HFFc6 (cell line): ENCODE results near the gene KIAA1549. TPM values are rescaled to one million over a fixed set of nuclear protein-coding genes. Genes with fewer than 3 reads are reported as not detected.

Experiments used
- DNase-seq: peaks from one replicate; pipeline ENCODE4 v3.0.0-alpha.2; 2018
- H3K27ac Mint-ChIP-seq: 2 replicates; pipeline ENCODE4 v1.8.0; 2020; ENCODE audit warnings: mild to moderate bottlenecking, mixed read lengths
- H3K27me3 Mint-ChIP-seq: 2 replicates; pipeline ENCODE4 v1.8.0; 2021; ENCODE audit warnings: mild to moderate bottlenecking, moderate library complexity, mixed read lengths; ENCODE audit not compliant: insufficient read depth
- H3K36me3 Mint-ChIP-seq: 2 replicates; pipeline ENCODE4 v1.8.0; 2021; ENCODE audit warnings: low read depth, mixed read lengths
- H3K4me1 Mint-ChIP-seq: 2 replicates; pipeline ENCODE4 v1.8.0; 2020; ENCODE audit warnings: low read depth, mixed read lengths
- H3K4me3 Mint-ChIP-seq: 2 replicates; pipeline ENCODE4 v1.8.0; 2020; ENCODE audit warnings: mild to moderate bottlenecking, moderate library complexity, mixed read lengths
- H3K9me3 Mint-ChIP-seq: 2 replicates; pipeline ENCODE4 v1.8.0; 2020; ENCODE audit warnings: mild to moderate bottlenecking, mixed read lengths
- CTCF ChIP-seq: fragments of 200-600 bp; sonication (generic); IDR thresholded peaks from 2 replicates; pipeline ENCODE4 v1.5.0; 2021; ENCODE audit warnings: antibody characterized with exemption, mild to moderate bottlenecking
- total RNA-seq, 6 experiments: library from RNA; stranded (reverse); fragmentation: NEBNext Ultra II Directional; extraction: Animal tissue kit (Norgen Biotek cat#: 25700); gene quantifications; 2 replicates in 1 of 6; 3 replicates in 5 of 6; pipeline ENCODE4 v1.2.3, GENCODE V29; 2021

KIAA1549 gene
- total RNA-seq, 6 experiments from 2014 or later: 7.0 to 13.3 (median 7.9) TPM

- TF ChIP-seq CTCF: no peak
- no peak overlapping the region for H3K4me3 Mint-ChIP-seq
- H3K9me3 Mint-ChIP-seq: no peaks in the 10 kb centered on the region
- DNase-seq: no peak
- H3K4me1 Mint-ChIP-seq: no peaks in the 10 kb centered on the region
- no peak overlapping the region for H3K27ac Mint-ChIP-seq
- H3K36me3 Mint-ChIP-seq: peaks cover 16% of the 10 kb centered on the region
- H3K27me3 Mint-ChIP-seq: no peaks in the 10 kb centered on the region
Observed at GRCh38 chr7:138845711-138846110, 135.5 kb downstream of the KIAA1549 start.

GRCh38 chr7:138843632-138844580, 137.3 kb downstream of the KIAA1549 start:
- no peaks in the 10 kb centered on the region for H3K4me1 Mint-ChIP-seq
- DNase-seq: no peak
- H3K27ac Mint-ChIP-seq: no peak overlapping the region
- no peak overlapping the region for H3K4me3 Mint-ChIP-seq
- no peaks in the 10 kb centered on the region for H3K27me3 Mint-ChIP-seq
- TF ChIP-seq CTCF: no peak
- no peaks in the 10 kb centered on the region for H3K9me3 Mint-ChIP-seq
- no peaks in the 10 kb centered on the region; the same call in 1 of the 2 replicates for H3K36me3 Mint-ChIP-seq

DNA sequence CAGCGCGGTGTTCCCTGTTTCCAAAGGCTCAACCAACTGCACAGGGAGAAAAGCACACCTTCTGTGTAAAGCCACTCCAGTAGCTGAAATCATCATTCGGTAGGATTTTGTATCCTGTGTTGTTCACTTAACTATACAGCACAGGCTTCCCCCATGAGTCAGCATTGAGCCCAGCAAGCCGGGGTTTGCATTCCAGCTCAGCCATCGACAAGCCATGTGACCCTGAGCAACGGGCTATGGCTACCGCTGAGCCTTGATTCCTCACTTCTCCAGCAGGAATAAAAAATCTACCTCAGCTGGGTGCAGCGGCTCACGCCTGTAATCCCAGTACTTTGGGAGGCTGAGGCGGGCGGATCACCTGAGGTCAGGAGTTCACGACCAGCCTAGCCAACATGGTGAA, 139.1 kb downstream of the KIAA1549 start:
- Mint-ChIP-seq H3K36me3 (no peaks in the 10 kb centered on the region; the same call in 1 of the 2 replicates), H3K27ac (peak overlapping the region; percentile 33; the same call in 1 of the 2 replicates), H3K4me1 (no peaks in the 10 kb centered on the region), H3K27me3 (no peaks in the 10 kb centered on the region), H3K9me3 (no peaks in the 10 kb centered on the region), H3K4me3 (no peak overlapping the region)
- TF ChIP-seq CTCF: no peak
- DNase-seq: peak; percentile 41

DNA sequence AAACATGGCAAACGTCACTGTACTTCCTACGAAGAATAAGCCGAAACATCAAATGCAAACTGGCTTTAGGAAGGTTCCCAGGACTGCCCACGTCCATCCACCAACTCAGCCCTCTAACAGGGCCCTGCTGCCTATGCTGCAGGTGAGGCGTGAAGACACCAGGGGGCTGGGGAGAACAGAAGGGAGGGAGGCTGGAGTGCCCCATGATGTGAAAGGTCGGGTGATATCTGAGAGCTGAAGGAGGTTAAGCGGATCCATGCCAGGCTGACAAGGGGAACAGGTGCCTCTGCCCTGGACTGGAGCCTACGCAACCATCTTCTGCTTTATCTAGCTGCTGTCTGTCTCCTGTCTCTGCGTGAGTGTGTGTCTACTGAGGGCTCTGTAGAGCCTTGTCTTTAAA, 143.0 kb downstream of the KIAA1549 start:
- H3K36me3 Mint-ChIP-seq: no peaks in the 10 kb centered on the region; the same call in none of the 2 replicates
- no peaks in the 10 kb centered on the region for H3K9me3 Mint-ChIP-seq
- no peak overlapping the region for H3K27ac Mint-ChIP-seq
- H3K4me1 Mint-ChIP-seq: no peaks in the 10 kb centered on the region
- H3K27me3 Mint-ChIP-seq: no peaks in the 10 kb centered on the region
- TF ChIP-seq CTCF: no peak
- no peak for DNase-seq
- H3K4me3 Mint-ChIP-seq: no peak overlapping the region

DNA sequence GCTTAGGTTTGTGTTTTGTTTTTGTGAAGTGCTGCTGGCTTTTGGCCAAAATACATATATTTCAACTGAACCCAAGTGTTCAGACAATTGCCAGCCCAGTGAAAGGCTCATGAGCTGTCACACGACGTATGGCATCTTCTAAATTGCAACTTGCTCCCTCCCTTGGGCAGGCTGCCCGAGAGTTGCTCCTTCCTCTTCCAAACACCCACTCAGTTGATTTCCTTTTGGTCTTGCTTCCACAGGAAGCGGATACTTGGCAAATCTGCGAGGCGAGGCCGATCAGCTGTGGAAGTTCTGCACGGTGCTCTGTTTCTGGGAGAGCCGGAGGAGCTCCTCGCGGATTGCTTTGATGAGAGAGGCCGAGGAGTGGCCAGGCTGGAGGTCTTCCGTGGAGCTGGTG, 143.6 kb downstream of the KIAA1549 start:
- Mint-ChIP-seq H3K27me3 (no peaks in the 10 kb centered on the region), H3K4me1 (no peaks in the 10 kb centered on the region), H3K4me3 (no peak overlapping the region), H3K27ac (no peak overlapping the region), H3K9me3 (no peaks in the 10 kb centered on the region), H3K36me3 (no peaks in the 10 kb centered on the region; the same call in none of the 2 replicates)
- no peak for TF ChIP-seq CTCF
- no peak for DNase-seq
